Stimulated activated naive CD4-positive, alpha-beta T cell (primary cell): Measurements from ENCODE around the gene ASIC1.

ENCODE experiments used
- DNase-seq, 6 experiments: peaks; one replicate each; lab custom pipeline; 2025; lab: John Stamatoyannopoulos, UW

ASIC1 gene

DNA sequence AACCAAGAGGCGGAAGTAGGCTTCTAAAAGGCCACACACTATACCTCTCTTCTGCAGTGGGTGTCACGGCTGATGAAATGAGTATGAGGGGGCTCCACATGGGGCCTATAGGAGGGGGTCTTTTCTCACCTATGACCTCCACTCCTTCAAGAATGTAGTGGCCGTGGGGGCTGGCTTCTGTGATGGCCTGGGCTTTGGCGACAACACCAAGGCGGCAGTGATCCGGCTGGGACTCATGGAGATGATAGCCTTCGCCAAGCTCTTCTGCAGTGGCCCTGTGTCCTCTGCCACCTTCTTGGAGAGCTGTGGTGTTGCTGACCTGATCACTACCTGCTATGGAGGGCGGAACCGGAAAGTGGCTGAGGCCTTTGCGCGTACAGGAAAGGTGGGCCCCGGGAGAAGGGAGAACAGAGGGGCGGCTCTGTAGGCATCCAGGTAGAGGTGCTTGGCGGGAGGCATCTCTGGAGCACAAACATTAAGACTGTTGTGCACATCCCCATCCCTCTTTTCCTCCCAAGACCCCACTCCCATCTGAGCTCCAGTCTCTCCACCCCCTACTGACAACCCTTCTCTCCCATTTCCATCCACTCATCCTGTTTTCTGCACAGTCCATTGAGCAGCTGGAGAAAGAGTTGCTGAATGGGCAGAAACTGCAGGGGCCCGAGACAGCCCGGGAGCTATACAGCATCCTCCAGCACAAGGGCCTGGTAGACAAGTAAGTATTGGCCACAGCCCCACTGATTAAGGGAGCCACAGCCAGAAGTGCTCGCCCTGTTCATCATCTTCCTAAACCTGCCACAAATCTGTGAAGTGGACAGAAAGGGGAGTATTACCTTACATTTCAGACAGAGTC lies 50.2 kb downstream of the ASIC1 start:
- no peak for DNase-seq

DNA sequence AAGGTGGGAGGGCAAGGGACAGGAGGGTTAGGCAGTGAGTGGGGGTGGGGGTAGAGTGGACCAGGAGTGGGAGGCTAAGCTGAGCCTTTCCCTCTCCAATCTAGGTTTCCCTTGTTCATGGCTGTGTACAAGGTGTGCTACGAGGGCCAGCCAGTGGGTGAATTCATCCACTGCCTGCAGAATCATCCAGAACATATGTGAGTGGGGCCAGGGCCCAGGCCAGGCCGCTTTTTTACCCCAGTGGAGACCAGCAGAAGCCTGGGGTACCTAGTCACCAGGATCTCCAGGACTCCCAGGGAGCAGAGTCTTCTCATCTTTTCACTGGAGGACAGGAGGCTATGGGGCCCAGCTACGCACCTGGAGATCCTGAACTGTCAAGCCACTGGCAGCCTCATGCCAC lies 51.9 kb downstream of the ASIC1 start:
- no peak for DNase-seq

GRCh38 chr12:50110127-50110761 lies 52.8 kb downstream of the ASIC1 start:
- DNase-seq, result no peak

DNA sequence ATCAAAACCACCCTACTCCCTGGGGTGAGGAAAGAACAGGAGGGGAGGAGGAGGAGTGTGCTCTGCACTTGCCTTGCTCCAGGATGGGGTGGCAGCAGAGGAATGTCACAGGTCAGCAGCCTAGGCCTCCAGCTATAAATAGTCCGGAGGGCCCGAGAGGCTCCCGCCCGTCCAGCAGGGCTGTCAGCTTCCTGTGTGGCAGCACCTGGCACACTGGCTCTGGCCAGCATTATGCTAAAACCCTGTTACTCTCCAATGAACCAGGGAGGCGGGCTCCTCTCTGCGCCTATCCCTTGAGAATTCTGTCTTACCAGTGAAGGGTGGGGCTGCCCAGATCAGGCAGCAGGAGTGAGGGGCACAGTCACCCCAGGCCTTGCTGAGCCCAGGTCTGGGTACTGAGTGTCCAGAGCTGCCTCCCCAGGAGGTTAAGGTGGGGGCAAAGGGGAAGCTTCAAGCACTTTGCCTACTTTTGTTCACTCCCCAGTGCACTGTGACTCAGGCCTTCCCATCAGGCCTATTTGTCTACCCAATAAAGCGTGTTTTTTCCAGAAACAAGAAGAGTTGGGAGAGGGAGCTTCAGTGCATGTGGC lies 53.5 kb downstream of the ASIC1 start:
- no peak for DNase-seq

- no peak for DNase-seq
Observed at GRCh38 chr12:50111395-50111692, 53.9 kb downstream of the ASIC1 start.

DNA sequence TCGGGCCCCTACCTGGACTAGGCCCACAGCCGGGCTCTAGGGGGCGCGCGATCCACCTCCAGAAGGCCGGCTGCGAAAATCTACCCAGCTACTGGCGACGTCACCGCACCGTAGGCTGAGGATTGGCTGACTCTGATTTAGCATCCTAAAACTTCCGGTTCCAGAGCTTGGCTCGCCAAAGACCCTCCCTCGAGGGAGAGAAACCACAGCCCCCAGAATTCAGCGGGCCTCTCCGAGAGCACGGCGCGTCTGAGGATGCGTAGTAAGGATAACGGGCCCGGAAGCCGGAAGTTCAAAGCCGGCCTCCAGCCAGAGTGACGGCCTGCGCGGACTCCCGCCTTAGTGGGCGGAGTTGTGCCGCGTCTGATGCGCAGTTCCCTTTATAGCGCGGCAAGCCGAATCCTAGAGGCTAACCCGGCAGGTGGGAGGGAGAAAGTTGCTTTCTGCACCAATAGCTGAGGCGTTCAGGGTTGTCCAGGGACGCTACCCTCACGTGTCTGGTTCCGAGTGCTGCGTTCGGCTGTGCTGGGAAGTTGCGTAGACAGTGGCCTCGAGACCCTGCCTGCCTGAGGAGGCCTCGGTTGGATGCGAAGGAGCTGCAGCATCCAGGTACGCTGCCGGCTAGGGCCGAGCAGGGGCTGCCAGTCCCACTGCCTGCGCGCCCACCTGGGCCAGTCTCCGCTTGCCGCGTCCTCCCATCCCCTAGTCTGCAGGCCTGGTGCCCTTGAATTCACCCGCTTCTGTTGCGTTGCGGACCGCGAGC lies 54.5 kb downstream of the ASIC1 start, which contains the start of gene COX14:
Gene COX14, plus strand, starts transcription at position 544 of the 763 bp plus-strand sequence. CDS start 7,808 bp downstream, outside the sequence.
- peak; percentile 97 to 100 (median 99) for DNase-seq

DNA sequence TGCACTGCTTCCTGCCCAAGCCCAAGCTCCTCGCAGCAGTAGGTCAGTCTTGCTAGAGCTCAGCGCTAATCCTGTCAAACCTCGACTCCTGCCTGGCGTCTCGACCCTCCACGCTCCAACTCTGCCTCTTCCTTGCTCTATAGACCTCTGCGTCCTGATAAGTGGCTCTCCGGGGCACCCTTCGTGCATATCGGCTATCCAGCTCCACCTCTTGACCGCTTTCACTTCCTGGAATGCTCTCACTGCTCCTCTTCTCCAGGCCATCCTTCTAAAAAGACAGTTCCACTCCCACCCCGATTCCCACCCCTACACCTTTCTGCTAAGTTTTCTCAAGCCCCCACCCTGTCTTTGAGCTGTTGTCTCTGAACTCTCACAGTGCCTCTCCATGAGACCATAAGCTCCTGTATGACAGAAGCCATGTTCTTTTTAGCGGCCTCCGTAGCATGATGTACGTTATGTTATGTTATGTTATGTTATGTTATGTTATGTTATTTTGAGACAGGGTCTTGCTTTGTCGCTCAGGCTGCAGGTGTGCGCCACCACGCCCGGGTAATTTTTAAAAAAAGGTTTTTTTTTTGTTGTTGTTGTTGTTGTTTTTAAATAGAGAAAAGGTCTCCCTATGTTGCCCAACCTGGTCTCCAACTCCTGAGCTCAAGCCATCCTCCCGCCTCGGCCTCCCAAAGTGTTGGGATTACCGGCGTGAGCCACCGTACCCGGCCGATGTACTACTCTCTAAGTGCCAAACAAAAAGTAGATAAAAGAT lies 55.2 kb downstream of the ASIC1 start:
- peak in 1 of 6 experiments; percentile 40 for DNase-seq

DNA sequence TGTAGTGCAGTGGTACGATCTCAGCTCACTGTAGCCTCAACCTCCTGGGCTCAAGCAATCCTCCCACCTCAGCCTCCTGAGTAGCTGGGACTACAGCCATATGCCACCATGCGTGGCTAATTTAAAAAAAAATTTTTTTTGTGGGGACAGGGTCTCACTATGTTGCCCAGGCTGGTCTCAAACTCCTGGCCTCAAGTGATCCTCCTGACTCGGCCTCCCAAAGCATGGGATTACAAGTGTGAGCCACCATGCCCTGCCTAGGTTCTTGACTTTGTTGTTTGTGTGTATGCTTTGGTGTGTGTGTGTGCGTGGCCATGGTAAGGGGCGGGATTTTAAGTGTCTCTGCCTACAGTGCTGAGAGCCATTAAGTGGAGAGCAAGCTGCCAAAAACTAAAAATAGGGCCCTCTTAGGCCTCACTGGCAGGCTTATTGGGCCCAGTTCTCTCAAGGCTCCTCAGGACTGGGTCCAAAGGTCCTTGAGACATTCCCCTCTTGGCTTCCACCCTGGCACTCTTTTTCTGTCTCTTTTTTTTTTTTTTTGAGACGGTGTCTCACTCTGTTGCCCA lies 59.7 kb downstream of the ASIC1 start:
- no peak for DNase-seq

DNA sequence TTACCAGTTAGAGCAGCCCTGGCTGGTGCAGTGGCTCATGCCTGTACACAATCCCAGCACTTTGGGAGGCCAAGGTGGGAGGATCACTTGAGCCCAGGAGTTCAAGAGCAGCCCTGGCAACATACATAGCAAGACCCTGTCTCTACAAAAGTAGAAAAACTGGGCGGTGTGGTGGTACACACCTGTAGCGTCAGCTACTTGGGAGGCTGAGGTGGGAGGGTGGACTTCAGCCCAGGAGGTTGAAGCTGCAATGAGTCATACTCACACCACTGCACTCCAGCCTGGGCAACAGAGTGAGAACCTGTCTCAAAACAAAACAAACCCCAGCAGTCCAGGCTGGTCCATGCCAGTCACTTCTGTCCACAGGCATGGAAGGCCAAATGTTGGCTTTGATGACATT lies 62.0 kb downstream of the ASIC1 start:
- no peak for DNase-seq

DNA sequence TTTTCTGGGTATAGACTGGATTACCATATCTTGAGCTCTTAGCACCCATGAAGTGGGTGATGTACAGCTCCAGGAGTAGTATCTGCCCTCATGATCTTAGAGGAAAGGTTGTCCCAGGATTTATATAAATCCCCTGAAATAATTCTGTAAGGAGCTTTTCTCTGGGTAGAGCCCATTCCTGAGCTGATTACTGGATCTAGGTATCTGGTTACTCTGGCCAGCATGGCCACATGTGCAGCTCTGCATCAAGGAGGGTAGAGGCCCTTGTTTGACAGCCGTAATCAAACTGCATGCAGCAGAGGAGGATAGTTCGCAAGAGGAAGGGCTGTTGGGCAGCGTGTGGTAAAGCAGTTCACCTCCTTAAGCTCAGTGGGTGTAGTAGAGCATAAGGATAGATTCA lies 63.1 kb downstream of the ASIC1 start:
- DNase-seq, result no peak

DNA sequence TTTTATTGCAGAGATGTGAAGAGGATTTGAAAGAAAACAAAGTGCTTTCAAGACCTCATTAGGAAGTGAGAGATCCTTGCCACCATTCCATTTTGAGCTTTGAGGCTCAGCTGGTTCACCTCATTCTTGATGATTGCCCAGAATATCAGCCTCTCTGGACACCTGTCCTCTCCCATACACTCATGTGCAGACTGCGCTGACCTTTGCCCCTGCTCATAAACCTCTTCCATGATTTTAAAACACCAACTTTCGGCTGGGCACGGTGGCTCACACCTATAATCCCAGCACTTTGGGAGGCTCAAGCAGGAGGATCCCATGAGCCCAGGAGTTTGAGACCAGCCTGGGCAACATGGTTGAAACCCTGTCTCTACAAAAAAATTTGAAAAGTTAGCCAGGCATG lies 63.6 kb downstream of the ASIC1 start:
- DNase-seq, result no peak

- DNase-seq, result no peak
Observed at GRCh38 chr12:50121641-50122040, 64.2 kb downstream of the ASIC1 start.

DNA sequence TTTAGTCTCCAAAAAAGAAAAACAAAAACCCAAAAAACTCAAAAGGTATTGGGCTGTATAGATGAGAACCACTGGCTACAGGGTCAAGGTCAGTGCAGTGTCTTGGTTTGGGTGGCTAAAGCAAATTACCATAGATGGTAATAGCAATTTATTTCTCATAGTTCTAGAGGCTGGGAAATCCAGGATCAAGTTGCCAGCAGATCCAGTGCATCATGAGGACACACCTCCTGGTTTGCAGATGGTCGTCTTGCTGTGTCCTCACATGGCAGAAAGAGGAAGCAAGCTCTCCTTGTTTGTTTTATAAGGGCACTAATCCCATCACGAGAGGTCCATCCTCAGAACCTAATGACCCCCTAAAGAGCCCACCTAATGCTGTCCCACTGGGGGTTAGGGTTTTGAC lies 65.8 kb downstream of the ASIC1 start:
- no peak for DNase-seq

DNA sequence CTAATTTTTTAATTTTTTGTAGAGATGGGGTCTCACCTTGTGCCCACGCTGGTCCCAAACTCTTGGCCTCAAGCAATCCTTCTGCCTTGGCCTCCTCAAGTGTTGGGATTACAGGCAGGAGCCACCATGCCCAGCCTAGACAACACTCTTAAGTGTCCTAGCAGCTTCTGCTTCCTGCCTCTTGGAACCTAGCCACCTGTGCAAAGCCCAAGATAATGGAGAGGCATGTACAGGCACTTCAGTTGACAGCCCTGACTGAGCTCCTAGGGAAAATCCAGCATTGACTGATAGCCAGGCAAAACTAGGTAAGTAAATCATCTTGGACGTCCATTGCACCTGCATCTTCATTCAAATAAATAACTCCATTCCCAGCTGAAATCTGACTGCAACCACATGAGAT lies 70.2 kb downstream of the ASIC1 start:
- DNase-seq, result no peak

DNA sequence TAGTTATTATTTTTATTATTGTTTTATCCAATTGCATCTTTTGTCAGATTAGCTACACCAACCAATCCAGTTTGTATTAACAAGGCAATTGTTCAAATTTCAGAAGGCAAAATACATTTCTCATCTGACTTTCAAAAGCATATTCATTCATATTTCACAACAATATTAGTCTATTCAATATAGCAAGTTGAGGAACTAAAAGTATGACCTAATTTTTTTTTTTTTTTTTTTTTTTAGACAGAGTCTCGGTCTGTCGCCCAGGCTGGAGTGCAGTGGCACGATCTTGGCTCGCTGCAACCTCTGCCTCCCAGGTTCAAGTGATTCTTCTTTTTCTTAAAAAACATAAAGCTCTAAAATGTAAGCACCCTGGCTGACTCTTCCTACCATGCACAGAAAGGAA lies 71.9 kb downstream of the ASIC1 start:
- no peak for DNase-seq

DNA sequence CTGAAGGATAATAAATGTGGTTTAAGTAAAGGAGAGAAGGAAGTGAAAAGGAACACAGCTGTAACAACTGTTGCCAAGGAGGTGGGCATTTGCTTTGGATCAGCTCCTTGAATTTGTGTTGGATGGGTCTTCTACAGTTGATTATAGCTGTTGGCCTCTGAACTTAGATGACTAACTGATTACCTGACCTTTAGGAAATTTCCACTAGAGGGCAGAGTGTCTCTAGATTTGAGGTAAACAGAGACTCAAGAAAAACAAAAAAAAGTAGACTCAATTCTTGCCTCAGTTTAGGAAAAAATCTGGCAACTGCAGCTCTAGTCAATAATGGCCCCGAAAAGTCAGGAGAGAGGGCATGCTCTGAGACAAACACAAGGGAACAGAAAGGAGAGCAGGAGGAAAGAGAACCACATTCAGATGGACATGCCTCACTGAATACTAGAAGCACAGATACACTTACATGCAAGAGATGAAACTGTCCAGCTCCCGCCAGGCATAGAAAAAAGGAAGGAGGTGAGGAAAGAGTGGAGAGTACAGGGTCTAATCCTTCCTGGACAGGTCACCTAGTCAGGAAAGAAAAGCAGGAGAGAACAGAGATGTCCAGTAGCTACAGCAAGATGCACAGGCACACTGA lies 75.2 kb downstream of the ASIC1 start:
- peak in 3 of 6 experiments; percentile 27 to 64 (median 59) for DNase-seq
